Heart left ventricle (tissue), 13 donors: ENCODE results near the gene ACIN1.

Experiments
- CTCF ChIP-seq, 12 donors: fragments of 200-600 bp; sonication (generic) in 4 of 12; IDR thresholded peaks; one replicate each; pipeline versions ENCODE4 v1.5.0 to v1.8.0; 2018 to 2022; ENCODE audit warnings: antibody characterized with exemption in 12 of 12, mild to moderate bottlenecking in 5 of 12
- POLR2A ChIP-seq, 2 donors: fragments of 450-650 bp; IDR thresholded peaks; one replicate each; pipeline ENCODE4 v1.6.1; 2017; ENCODE audit warnings: antibody characterized with exemption in 2 of 2, mild to moderate bottlenecking in 2 of 2, moderate library complexity in 2 of 2
- donor health status: ischemic (EF 13 %, LVEDD 7.1; RV severe dilation, severe dysfunction).
- donor health status: DM: no; HTN: yes; CAD: no.
- donor health status: DM: no; HTN: no; CAD: no.
- donor health status: ischemic (EF 25% LVEDD 6.9; RV normal size, moderate dysfunction).
- donor health status: ischemic (EF 25% LVEDD 5.7; RV mildly dilated, moderate dysfunction).
- donor health status: ischemic (EF 35%, LVEDD 5.7; RV mildly dilated, moderate dysfunction).
- donor health status: nonischemic (EF 11% LVEDD 7.7; RV severe dilation, severe dysfunction).
- donor health status: DM: yes; HTN: yes; CAD: no.
- donor health status: PGD.
- donor health status: ischemic (EF 29% LVEDD 5.4; RV normal size, mild dysfunction).
- donor health status: nonischemic (EF 23%, LVEDD 6.1; RV moderate dilation, normal function).

DNA sequence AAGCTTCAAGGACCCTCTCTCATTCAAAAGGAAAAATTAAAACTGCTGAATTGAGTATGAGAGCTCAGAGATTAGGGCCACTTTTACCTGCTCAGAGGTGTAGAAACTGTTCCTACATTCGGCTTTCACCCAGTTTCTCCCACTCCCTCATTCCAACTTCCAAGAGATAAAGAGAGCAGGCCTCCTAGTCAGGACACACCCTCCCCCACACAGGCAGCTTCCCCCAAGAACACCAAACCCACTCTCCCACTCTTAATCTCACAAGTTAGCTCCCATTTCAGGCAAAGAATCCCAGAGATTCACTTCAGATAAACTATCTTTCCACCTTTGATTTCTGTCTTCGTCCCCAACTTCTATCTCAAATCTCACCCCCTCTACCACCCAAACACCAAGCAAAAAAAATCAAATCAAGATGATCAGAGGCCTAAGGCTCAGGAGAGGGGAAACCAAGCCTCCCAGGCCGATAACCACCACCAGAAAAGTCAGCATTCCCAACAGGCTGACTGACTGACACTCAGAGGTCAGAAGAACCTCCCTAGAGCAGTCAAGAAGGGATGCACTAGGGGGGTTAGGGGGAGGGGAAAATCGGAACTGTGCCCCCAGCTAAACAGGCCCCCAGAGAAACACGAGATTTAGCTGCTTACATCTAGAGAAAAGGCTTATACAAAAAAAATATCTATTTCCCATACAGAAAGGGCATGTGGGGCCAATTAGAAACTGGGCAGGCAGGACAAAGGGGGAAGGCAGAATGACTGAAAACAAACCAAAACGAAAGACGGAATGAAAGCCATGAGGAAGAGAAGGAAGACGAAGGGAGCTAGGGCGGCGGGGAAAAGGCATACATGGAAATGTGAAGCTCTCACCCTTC, 24.4 kb downstream of the ACIN1 start:
- TF ChIP-seq CTCF (IDR thresholded peaks at IDR 0.05) (no peak), POLR2A (IDR thresholded peaks at IDR 0.05) (no peak)
